Measurements from ENCODE around the gene PGBD2. TPM values are rescaled to one million over a fixed set of nuclear protein-coding genes. Genes with fewer than 3 reads are reported as not detected.
A peak's percentile ranks its signal among the peaks of the same experiment; 100 is the strongest.

Gene PGBD2
- total and polyA plus RNA-seq, 2 of the 13 experiments (the other 11 are each of a cell fraction or from before 2014, with no cell fraction given) = 6.0 to 7.4 TPM

DNA sequence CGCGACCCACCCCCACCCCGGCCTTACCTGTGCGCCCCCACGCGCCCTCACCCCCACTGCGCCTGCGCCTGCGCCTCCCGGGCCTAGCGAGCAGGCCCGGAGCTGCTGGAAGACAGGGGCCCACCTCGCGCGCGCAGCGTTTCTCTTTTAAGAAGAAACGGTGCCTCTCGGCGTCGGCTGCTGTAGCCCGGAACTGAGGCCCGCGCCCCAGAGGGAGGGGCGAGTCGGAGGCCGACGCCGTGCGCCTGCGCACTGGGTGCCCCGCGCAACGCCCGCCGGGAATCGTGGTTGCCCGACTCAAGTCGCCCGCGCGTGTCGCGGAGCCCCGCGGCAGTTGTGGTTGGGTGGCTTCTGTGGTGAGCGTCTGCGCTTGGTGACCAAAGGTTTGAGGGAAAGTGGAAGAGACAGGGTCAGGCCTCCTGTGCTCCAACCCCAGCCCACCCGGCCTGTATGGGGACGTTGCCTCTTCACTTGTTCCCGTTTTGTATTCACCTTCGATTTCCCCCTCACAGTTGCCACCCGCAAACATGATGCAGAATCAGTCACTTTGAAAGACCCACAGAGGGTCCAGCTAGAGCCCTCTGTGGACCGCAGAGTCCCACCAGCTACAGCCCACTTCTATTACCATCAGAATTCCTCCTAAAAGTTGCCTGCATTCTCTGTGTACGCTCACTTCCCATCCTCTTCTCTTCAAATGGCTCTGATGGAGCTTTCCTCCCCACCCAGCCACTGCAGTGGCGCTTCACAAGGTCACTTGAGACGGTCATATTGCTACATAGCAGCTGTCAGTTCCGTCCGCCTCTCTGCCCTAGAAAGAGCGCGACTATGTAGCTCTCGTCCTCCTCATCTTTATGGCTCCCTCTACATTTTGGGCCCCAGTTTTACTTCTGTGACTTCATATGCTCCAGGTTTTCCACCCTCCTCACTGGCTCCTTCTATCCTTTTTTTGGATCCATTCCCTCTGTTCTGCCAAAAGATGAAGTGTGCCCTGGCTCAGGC lies 46.8 kb upstream of the PGBD2 start, which contains the start of gene ZNF692 (continued):
- TF ChIP-seq, protein P1, sequence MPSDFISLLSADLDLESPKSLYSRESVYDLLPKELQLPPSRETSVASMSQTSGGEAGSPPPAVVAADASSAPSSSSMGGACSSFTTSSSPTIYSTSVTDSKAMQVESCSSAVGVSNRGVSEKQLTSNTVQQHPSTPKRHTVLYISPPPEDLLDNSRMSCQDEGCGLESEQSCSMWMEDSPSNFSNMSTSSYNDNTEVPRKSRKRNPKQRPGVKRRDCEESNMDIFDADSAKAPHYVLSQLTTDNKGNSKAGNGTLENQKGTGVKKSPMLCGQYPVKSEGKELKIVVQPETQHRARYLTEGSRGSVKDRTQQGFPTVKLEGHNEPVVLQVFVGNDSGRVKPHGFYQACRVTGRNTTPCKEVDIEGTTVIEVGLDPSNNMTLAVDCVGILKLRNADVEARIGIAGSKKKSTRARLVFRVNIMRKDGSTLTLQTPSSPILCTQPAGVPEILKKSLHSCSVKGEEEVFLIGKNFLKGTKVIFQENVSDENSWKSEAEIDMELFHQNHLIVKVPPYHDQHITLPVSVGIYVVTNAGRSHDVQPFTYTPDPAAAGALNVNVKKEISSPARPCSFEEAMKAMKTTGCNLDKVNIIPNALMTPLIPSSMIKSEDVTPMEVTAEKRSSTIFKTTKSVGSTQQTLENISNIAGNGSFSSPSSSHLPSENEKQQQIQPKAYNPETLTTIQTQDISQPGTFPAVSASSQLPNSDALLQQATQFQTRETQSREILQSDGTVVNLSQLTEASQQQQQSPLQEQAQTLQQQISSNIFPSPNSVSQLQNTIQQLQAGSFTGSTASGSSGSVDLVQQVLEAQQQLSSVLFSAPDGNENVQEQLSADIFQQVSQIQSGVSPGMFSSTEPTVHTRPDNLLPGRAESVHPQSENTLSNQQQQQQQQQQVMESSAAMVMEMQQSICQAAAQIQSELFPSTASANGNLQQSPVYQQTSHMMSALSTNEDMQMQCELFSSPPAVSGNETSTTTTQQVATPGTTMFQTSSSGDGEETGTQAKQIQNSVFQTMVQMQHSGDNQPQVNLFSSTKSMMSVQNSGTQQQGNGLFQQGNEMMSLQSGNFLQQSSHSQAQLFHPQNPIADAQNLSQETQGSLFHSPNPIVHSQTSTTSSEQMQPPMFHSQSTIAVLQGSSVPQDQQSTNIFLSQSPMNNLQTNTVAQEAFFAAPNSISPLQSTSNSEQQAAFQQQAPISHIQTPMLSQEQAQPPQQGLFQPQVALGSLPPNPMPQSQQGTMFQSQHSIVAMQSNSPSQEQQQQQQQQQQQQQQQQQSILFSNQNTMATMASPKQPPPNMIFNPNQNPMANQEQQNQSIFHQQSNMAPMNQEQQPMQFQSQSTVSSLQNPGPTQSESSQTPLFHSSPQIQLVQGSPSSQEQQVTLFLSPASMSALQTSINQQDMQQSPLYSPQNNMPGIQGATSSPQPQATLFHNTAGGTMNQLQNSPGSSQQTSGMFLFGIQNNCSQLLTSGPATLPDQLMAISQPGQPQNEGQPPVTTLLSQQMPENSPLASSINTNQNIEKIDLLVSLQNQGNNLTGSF (CRISPR knock-in tag; IDR thresholded peaks at IDR 0.05) = no peak
- peak; percentile 86 for TF ChIP-seq ZNF761 (CRISPR knock-in tag; conservative IDR thresholded peaks at IDR 0.05)
- TF ChIP-seq ZNF552 (CRISPR knock-in tag; IDR thresholded peaks at IDR 0.05; ENCODE audit: borderline replicate concordance) = 0 out of 2 replicates have a peak, but pooled peaks have one; percentile 28
- TF ChIP-seq, protein P2, sequence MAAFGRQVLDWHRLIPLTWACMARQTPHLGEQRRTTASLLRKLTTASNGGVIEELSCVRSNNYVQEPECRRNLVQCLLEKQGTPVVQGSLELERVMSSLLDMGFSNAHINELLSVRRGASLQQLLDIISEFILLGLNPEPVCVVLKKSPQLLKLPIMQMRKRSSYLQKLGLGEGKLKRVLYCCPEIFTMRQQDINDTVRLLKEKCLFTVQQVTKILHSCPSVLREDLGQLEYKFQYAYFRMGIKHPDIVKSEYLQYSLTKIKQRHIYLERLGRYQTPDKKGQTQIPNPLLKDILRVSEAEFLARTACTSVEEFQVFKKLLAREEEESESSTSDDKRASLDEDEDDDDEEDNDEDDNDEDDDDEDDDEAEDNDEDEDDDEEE (CRISPR knock-in tag; IDR thresholded peaks at IDR 0.05) = no peak
- peak; percentile 55; the same call in 1 of the 2 replicates for TF ChIP-seq ZNF503 (CRISPR knock-in tag; IDR thresholded peaks at IDR 0.05)
- TF ChIP-seq NFE2 (CRISPR knock-in tag; IDR thresholded peaks at IDR 0.05) = 0 out of 2 replicates have a peak, but pooled peaks have one; percentile 12
- peak; percentile 20; the same call in 1 of the 2 replicates for TF ChIP-seq SUZ12 (IDR thresholded peaks at IDR 0.05; ENCODE audit: low read depth, low read length)
- no peak for TF ChIP-seq ZNF670 (CRISPR knock-in tag; IDR thresholded peaks at IDR 0.05; ENCODE audit: borderline replicate concordance)
- peak in 1 of 2 experiments; percentile 44; a peak in 1 of 4 replicates for TF ChIP-seq REST (IDR thresholded peaks at IDR 0.05; ENCODE audit: borderline replicate concordance in 1 of 2, low read depth in 1 of 2, low read length in 2 of 2)
- no peak for TF ChIP-seq ZNF263 (CRISPR knock-in tag; IDR thresholded peaks at IDR 0.05)
- TF ChIP-seq CBX2 (IDR thresholded peaks at IDR 0.05; ENCODE audit: low read depth, low read length) = no peak
- TF ChIP-seq CBX2 (CRISPR knock-in tag; IDR thresholded peaks at IDR 0.05; ENCODE audit: low read depth) = 0 out of 2 replicates have a peak, but pooled peaks have one; percentile 38
- TF ChIP-seq ZMAT5 (CRISPR knock-in tag; IDR thresholded peaks at IDR 0.05; ENCODE audit: borderline replicate concordance, low read depth) = no peak

Data from HepG2 (cell line).